Adrenal gland (tissue), 19 donors: ENCODE measurements around the gene GLRB. TPM values are rescaled to one million over a fixed set of nuclear protein-coding genes. Genes with fewer than 3 reads are reported as not detected.

ENCODE experiments used
- DNase-seq, 7 donors: peaks; one replicate each; pipeline ENCODE4 v3.0.0-alpha.2; 2019 to 2020
- H3K27ac ChIP-seq, 5 donors: fragments of 200-600 bp; sonication (generic) in 4 of 5; 1 replicate in 3 of 5; 2 replicates in 2 of 5; pipeline versions ENCODE4 v1.5.1 to v1.8.0; 2016 to 2020; ENCODE audit warnings: mild to moderate bottlenecking in 1 of 5
- H3K27me3 ChIP-seq: fragments of 200-600 bp; 2 replicates; pipeline ENCODE4 v1.8.0; 2021
- H3K36me3 ChIP-seq, 2 donors: fragments of 200-600 bp; replicated peaks in 1 of 2; 1 replicate in 1 of 2; 2 replicates in 1 of 2; pipeline versions ENCODE4 v1.5.1 to v1.8.0; 2018 to 2022
- H3K4me1 ChIP-seq, 2 donors: fragments of 200-600 bp; replicated peaks in 1 of 2; 1 replicate in 1 of 2; 2 replicates in 1 of 2; pipeline versions ENCODE4 v1.5.1 to v1.8.0; 2018 to 2021
- H3K4me3 ChIP-seq, 4 donors: fragments of 200-600 bp; sonication (generic) in 3 of 4; one replicate each; pipeline ENCODE4 v1.5.1; 2016 to 2018
- H3K9me3 ChIP-seq, 3 donors: fragments of 200-600 bp; sonication (generic) in 1 of 3; replicated peaks in 1 of 3; 1 replicate in 2 of 3; 2 replicates in 1 of 3; pipeline versions ENCODE4 v1.5.1 to v1.8.0; 2016 to 2021
- CTCF ChIP-seq, 6 experiments: fragments of 450-650 bp in 4 of 6; fragments of 200-600 bp in 2 of 6; sonication (generic) in 1 of 6; IDR thresholded peaks; 1 replicate in 5 of 6; 2 replicates in 1 of 6; pipeline versions ENCODE4 v1.5.1 to v1.8.0; 2016 to 2021; ENCODE audit warnings: antibody characterized with exemption in 6 of 6, mild to moderate bottlenecking in 2 of 6, moderate library complexity in 1 of 6
- POLR2A ChIP-seq, 2 donors: fragments of 450-650 bp; IDR thresholded peaks; one replicate each; pipeline ENCODE4 v1.6.1; 2017; ENCODE audit warnings: antibody characterized with exemption in 2 of 2, mild to moderate bottlenecking in 2 of 2, moderate library complexity in 1 of 2
- WGBS, 4 donors: extraction: QIAGEN DNeasy Blood & Tissue Kit in 2 of 4; methylation state at CpG; one replicate each; pipeline versions ENCODE4 v1.1.5 to v1.1.7; 2013 to 2017; 5-methylcytosine and 5-hydroxymethylcytosine counted together
- intact Hi-C, 2 donors: fragments of 100-400 bp; cut with DNase I; formaldehyde crosslinking; loops; one replicate each; pipeline versions ENCODE4 v1.14.1 to v1.15.0; 2022 to 2023
- long read RNA-seq, 10 donors: library from polyadenylated mRNA in 3 of 10; unstranded in 2 of 10; stranded (forward) in 1 of 10; transcript quantifications; one replicate each; pipeline ENCODE4 v2.0.0 and lab custom pipeline, GENCODE V29; 2021 to 2026
- polyA plus RNA-seq, 3 donors: library from polyadenylated mRNA; stranded (reverse); fragments of 200-250 nt in 2 of 3; fragments of 350-450 nt in 1 of 3; fragmentation: Illumina TruSeq in 1 of 3; extraction: RNeasy Lipid Tissue Mini Kit (QIAGEN cat#74804) in 1 of 3; gene quantifications; one replicate each; pipeline ENCODE4 v1.2.3, GENCODE V29; 2013 to 2014
- total RNA-seq, 9 donors: library from RNA; depleted of rRNA in 4 of 9; stranded (reverse); fragments of >200 nt in 4 of 9; fragments of 120-200 nt in 1 of 9; fragmentation: NEBNext Ultra II Directional in 1 of 9; extraction: Animal tissue kit (Norgen Biotek cat#: 25700) in 1 of 9; gene quantifications; one replicate each; pipeline versions ENCODE4 v1.1.0 to v1.2.4, GENCODE V29; 2013 to 2023
- donor health status: healthy with polysubstance abuse.
- donor health status: Bipolar disorder and iron deficiency.
- donor health status: DM: yes; HTN: yes; CAD: no.
- donor health status: DM: no; HTN: no; CAD: no.
- donor health status: DM: no; HTN: no; CAD: no.
- donor health status: DM: yes; HTN: yes; CAD: no.

GLRB gene
- total RNA-seq, result 10 to 100 TPM in 2 of 9 donors, 1 to 10 TPM in 7; 1.9 to 12.7 (median 6.3) TPM
- polyA plus RNA-seq, result 1 to 10 TPM; 1.7 to 6.2 (median 1.9) TPM
- long read RNA-seq, donor 1, result 0 reads
- long read RNA-seq, donor 2, result 0 reads
- long read RNA-seq, donor 3, result 0 reads
- long read RNA-seq, donor 4, partial matches to known transcripts, result 1 of 6 reads
- long read RNA-seq, donor 4, other reads (novel, unspliced or antisense), result 1 of 6 reads
- long read RNA-seq, donor 5, transcript GLRB-201 (10 exons, 3,126 nt), result major isoform, 13 of 19 reads
- long read RNA-seq, donor 5, partial matches to known transcripts, result 1 of 19 reads
- long read RNA-seq, donor 5, other reads (novel, unspliced or antisense), result 1 of 19 reads
- long read RNA-seq, donor 6, transcript GLRB-201 (10 exons, 3,126 nt), result major isoform, 5 of 8 reads
- long read RNA-seq, donor 6, partial matches to known transcripts, result 1 of 8 reads
- long read RNA-seq, donor 6, other reads (novel, unspliced or antisense), result 0 of 8 reads
- long read RNA-seq, donor 7, partial matches to known transcripts, result 0 of 2 reads
- long read RNA-seq, donor 7, other reads (novel, unspliced or antisense), result 0 of 2 reads
- long read RNA-seq, donor 8, partial matches to known transcripts, result 0 of 1 reads
- long read RNA-seq, donor 8, other reads (novel, unspliced or antisense), result 0 of 1 reads
- long read RNA-seq, donor 9, result 0 reads
- long read RNA-seq, donor 10, result 0 reads

- no peaks in the 10 kb centered on the region for H3K36me3 ChIP-seq
- H3K27ac ChIP-seq, result peak within 1 kb of the TSS in 2 of 5 donors; percentile 41 to 57
- 1 to 3% (median 1%) methylated on average over 12 to 84 of the region's 84 CpGs for WGBS, 4 donors
- no peaks in the 10 kb centered on the region for H3K9me3 ChIP-seq
- no peaks in the 10 kb centered on the region for H3K4me1 ChIP-seq
- peak within 1 kb of the TSS in 2 of 4 donors; percentile 62 to 70 for H3K4me3 ChIP-seq
- DNase-seq, result peak; percentile 14 to 53 (median 23)
- TF ChIP-seq CTCF (IDR thresholded peaks at IDR 0.05) (no peak), POLR2A (IDR thresholded peaks at IDR 0.05) (peak; percentile 21 to 38)
- no peaks in the 10 kb centered on the region for H3K27me3 ChIP-seq
- intact Hi-C loops, result no loop called here
These were observed at the start of gene GLRB for GRCh38 chr4:157075811-157076577. TSS of gene GLRB (plus strand) at chr4:157076150. CDS start at chr4:157078025, 1,875 bp downstream.

- intact Hi-C loops, result no loop called here
- no peak for DNase-seq
- no peaks in the 10 kb centered on the region for H3K9me3 ChIP-seq
- no peak overlapping the region for H3K27ac ChIP-seq
- no peaks in the 10 kb centered on the region for H3K4me1 ChIP-seq
- H3K27me3 ChIP-seq, result no peaks in the 10 kb centered on the region
- H3K4me3 ChIP-seq, result no peak overlapping the region
- TF ChIP-seq POLR2A (IDR thresholded peaks at IDR 0.05) (no peak), CTCF (IDR thresholded peaks at IDR 0.05) (no peak)
- H3K36me3 ChIP-seq, result no peaks in the 10 kb centered on the region
These were observed 40.5 kb upstream of the GLRB start for GRCh38 chr4:157035471-157035870.

GRCh38 chr4:157040405-157040804, 35.5 kb upstream of the GLRB start:
- no peaks in the 10 kb centered on the region for H3K9me3 ChIP-seq
- no peak overlapping the region for H3K27ac ChIP-seq
- H3K36me3 ChIP-seq, result no peaks in the 10 kb centered on the region
- no peaks in the 10 kb centered on the region for H3K27me3 ChIP-seq
- intact Hi-C loops, result no loop called here
- no peak for DNase-seq
- no peaks in the 10 kb centered on the region for H3K4me1 ChIP-seq
- TF ChIP-seq POLR2A (IDR thresholded peaks at IDR 0.05) (no peak), CTCF (IDR thresholded peaks at IDR 0.05) (no peak)
- no peak overlapping the region for H3K4me3 ChIP-seq

- Histone ChIP-seq H3K36me3 (no peaks in the 10 kb centered on the region), H3K4me1 (no peaks in the 10 kb centered on the region), H3K9me3 (no peaks in the 10 kb centered on the region), H3K27ac (no peak overlapping the region), H3K4me3 (no peak overlapping the region), H3K27me3 (no peaks in the 10 kb centered on the region)
- intact Hi-C loops, result no loop called here
- 29 to 63% (median 45%) methylated on average over 2 of the region's 2 CpGs for WGBS, 4 donors
- no peak for DNase-seq
- TF ChIP-seq POLR2A (IDR thresholded peaks at IDR 0.05) (no peak), CTCF (IDR thresholded peaks at IDR 0.05) (no peak)
These were observed 32.8 kb upstream of the GLRB start for GRCh38 chr4:157043131-157043530.
